HG03521 (cell line): Measurements from ENCODE around the gene ZNF827.

Experiments used
- ATAC-seq: cut with Tn5 transposase; IDR thresholded peaks from one replicate; pipeline ENCODE4 v1.9.1; 2021; ENCODE audit warnings: mild to moderate bottlenecking, moderate library complexity; ENCODE audit not compliant: unreplicated experiment

ZNF827 gene, protein sequence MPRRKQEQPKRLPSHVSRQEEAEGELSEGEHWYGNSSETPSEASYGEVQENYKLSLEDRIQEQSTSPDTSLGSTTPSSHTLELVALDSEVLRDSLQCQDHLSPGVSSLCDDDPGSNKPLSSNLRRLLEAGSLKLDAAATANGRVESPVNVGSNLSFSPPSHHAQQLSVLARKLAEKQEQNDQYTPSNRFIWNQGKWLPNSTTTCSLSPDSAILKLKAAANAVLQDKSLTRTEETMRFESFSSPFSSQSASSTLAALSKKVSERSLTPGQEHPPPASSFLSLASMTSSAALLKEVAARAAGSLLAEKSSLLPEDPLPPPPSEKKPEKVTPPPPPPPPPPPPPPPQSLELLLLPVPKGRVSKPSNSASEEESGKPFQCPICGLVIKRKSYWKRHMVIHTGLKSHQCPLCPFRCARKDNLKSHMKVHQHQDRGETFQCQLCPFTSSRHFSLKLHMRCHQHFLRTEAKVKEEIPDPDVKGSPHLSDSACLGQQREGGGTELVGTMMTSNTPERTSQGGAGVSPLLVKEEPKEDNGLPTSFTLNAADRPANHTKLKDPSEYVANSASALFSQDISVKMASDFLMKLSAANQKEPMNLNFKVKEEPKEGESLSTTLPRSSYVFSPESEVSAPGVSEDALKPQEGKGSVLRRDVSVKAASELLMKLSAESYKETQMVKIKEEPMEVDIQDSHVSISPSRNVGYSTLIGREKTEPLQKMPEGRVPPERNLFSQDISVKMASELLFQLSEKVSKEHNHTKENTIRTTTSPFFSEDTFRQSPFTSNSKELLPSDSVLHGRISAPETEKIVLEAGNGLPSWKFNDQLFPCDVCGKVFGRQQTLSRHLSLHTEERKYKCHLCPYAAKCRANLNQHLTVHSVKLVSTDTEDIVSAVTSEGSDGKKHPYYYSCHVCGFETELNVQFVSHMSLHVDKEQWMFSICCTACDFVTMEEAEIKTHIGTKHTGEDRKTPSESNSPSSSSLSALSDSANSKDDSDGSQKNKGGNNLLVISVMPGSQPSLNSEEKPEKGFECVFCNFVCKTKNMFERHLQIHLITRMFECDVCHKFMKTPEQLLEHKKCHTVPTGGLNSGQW

DNA sequence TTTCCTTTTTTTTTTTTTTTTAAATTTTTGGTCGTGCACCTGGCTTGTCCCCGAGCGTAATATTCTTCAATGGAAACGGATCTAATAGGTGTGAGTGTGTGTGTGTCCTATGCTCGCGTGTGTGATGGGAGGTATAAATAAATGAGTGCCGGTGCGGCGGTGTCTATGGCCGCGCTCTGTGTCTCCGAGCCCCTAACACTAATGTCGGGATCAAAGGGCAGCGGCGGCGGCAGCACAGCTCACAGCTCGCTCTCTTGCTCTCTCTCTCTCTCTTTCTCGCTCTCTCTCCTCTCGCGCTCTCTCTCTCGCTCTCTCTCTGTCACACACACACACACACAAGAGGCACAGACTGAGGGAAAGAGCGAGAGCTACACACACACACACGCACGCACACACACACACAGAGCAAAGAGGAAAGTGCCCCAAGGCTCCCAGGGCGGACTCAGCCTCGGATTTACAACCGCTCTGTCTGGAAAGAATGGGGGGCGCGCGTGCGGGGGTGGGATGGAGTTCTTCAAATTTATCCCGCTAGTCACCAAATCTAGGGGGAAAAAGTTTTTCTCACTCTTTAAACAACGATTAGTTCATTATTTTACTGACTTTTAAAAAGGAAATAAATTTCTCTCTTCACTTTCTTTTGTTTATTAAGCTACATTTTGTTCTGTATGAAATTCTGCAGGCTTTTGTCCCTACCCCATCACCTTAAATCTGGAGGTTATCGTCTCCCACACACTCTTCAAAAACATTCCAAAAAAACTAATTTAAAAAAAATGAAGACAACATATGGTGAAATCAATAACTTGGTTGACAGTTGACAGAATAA is at the start of gene ZNF827:
Gene ZNF827 (minus strand): TSS at position 206 of the 823 bp plus-strand sequence. CDS start 416 bp downstream, outside the sequence.
- ATAC-seq, result peak; percentile 31

DNA sequence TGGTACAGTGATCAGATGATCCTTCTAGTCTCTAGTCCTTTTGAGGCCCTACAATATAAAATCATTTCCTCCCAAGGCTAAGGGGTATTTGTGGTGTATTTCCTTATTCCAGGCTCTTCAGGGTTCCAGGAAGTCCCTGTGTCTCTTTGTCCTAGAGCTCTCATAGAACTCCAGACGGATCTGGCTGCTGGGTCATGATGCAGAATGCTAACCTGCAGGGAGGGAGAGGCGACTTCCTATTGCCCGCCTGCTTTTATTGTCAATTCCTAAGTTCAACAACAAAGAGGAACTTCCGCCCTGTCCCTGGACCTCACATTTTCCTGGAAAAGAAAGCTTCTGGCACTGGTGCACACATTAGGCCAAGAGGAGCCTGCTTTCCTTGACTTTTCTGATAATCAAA is 45.9 kb upstream of the ZNF827 start:
- no peak for ATAC-seq

DNA sequence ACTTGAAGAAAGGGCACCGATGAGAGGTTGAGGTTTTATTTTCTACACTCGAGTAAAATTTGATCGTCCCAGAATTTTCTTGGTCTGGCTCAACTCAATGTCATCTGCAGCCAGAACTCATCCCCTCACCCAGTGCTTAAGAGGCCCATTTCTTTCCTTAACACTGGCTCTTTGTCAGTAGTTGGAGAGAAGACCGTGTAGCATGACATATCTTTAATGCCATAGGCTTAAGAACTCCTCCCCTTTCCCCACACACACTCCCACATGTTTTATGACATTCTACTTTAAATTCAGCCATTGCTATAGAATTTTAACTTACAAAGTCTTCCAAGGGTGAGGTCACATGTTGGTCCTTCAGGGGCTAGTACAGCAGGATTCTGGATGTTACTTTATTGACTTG is 44.2 kb upstream of the ZNF827 start:
- ATAC-seq, result no peak

DNA sequence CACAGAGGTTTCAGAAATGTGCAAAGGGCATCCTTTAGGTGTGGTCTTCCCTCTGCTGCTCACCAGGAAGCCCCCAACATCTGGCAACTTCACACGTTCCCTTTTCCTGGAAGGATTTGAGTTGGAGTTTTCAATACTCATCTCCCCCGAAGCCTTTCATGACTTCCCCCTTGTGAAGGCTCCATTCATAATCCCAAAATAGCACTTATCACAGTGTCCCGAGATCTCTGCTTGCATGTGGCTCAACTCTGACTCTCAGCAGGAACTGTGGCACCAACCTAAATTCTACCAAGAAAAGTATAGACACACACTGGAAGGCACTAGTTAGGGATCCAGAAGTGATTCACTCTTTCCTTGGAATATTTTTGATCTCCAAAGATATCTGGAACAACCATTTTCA is 40.5 kb upstream of the ZNF827 start:
- no peak for ATAC-seq

DNA sequence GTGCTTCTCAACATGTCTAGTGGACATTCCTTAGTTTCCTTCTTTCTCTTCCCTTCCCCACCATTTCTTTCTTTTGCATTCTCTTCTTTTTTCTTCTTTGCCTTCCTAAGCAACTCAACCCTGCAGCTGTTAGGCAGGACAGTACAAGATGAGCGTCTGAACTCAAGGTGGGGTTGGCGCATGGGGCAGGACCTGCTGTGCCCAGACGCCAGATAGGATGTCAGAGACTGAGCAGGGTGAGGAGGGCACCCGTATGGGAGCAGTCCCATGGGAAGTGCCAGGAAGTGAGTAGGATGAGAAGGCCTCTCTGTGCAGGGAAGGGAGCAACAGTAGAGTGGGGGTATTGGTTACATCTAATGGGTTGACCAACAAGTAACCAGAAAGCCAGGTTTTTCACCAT is 38.1 kb upstream of the ZNF827 start:
- ATAC-seq, result no peak

DNA sequence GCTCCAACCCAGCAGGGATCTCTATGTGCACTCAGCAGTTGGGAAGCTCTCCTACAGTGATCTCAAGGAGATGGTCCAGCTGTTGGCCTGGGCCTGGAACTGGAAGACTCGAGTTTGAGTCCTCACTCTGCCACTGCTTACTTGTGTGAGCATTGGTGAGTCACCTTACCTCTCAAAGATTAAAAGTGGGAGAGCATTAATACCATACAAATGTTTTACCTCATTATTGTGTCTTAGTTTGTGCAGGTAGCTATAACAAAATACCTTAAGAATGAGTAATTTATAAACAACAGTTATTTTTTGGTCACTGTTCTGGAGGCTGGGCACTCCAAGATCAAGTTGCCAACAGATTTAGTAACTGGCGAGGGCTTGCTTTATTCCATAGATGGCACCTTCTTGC is 21.4 kb upstream of the ZNF827 start:
- ATAC-seq, result no peak

DNA sequence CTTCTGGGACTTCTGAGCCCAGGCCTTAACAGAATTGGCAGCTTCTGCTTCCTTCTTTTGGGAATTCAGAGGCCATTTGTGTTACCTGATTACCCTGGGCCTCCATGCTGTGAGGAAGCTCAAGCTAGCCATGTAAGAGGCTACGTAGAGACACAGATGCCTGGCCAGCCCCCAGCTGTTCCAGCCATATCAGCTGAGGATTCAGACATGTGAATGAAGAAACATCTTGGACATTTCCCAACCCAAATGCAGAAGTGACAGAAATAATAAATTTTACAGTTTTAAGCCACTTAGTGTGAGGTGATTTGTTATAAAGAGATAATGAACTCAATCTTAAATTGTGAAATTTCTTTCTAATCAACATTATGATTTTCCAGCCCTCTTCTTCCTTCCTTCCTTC is 18.7 kb upstream of the ZNF827 start:
- no peak for ATAC-seq

DNA sequence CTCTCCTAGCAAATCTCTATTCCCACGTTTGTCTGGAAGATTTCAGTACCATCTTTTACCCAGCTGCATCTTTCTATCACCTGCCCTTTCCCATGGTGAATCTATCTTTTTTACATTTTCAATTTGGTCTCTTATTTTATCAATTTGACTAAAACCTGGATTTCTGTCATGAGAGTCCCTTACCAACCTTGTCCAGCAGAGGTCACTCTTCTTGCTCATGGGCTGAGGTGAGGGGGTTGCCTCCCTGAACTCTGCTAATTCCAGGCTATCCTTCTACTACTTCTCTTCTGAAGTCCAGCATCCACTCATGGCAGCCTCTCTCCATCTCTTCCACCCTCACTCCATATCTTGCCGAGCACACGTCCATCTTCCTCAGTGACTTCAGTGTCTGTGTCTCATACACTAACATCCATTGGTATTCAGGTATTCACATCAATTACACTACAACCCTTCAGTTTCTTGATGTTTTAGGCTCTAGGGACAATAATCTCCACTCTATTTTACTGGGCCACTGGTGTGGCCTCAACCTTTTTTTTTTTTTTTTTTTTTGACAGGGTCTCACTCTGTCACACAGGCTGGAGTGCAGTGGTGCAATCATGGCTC is 17.8 kb upstream of the ZNF827 start:
- peak; percentile 60 for ATAC-seq

DNA sequence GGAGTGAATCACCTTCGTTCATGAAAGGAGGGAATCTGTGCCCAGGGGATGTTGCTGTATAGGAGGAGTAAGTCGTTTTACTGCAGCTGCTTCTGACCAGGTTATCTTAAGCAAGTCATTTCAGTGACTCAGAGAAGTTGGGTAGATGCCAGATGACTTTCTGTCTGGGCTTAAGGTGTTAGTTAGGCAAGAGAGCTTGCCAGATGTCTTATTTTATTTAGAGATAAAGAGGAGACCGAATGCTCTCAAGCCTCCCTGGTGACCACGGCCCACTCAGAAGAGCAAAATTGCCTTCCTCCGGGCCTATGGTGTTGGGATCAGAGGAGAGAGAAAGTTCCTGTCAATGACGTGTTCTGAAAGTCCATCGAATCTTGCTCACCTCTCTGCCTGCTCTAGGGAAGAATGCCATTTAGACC is 16.3 kb upstream of the ZNF827 start:
- ATAC-seq, result no peak

DNA sequence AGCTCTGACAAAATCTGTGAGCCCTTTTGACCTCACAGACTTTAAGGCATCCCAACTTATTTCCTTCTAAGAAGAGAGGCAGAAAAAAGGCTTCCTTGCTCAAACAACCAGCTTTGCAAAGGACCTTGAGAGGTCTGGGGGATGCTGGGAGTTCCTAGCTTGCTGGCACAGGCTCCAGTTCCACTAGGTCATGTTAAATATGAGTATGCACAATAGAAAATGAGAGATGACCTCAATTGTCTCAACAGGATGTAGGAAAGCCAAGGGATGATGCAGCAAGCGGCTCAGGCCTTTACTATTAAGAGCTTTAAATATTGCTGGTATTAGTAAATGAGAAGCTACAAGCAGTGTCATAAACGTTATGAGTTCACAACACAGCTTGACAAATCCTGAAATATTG is 13.3 kb upstream of the ZNF827 start:
- ATAC-seq, result no peak

DNA sequence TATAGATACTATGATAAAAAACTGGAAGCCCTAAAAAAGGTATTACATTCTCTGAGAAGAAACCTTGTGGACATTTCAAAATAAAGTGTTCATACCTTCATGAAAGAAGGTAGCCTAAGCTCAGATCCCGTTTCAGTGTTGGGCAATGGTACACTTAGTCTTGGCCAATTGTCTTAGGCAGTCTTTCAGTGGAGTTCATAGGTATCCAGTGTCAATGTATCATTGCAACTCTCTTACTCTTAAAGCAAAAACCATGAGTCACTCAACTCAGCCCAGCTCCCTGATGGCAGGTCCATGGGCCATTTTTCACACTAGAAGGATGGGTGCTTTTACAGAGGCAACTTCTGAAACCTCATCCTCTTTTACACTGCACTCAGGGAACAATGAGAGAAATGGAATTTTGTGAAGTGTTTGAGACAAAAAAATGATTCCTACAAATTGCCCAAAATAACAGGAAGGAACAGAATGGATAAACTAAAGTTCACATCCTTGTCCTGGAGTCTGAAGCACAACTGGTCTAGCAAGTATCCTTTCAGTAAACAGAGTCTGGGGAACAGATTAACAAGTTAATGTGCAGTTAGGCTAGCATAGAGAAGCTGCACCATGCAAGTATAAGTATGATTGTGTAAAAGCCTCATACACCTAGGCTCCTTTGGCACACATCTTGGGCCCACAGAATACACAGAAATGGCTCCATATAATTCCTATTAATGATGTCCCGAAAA is 7.0 kb upstream of the ZNF827 start:
- no peak for ATAC-seq

DNA sequence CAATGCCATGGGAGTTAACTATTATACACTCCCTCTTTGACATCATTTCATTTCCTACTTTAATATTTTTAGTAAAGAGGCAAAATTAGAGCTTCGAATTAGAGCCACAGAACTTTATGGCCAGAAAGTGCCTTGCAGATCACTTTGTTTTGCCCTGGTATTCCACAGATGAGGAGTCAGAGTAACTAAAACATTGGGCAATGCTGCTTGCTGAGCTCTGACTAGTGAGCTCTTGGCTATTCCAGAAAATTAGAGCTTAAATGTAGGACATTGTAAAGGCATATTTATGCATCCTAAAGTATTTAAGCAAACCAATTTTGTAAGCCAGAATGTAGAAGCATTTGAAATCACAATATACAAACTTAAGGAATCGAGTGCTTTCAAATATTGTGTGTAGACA is 6.3 kb upstream of the ZNF827 start:
- ATAC-seq, result no peak

DNA sequence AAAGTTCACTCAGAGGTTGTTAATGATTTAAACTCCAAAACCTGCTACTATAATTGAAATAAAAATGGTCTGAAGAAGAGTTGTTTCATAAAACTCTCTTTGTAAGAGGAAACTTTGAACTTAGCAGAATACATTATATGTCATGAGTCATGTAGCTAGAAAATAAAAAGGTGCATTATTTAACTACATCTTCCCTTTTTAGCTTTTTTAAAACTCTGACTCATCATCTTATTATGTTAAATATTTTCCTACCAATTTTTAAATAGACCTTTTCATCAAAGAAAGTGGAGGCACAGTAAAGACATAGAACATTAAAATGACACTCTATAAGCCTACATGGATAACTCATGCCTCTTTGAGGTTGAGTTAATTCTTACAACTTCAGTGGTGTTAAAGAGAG is 1.2 kb upstream of the ZNF827 start:
- ATAC-seq, result no peak

DNA sequence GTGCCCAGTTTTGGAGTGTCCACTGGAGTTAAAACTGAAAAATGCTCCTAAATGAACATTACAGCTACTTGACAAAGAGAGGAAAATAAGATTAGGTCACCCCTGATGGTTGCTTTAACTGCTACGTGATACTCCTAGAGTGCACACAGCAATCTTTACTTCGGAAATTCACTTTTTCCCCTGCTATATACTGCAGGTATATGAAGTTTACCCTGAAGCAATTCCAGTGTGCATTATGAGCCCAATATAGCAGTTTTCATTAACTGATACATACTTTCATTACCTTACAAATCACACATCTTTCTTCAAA is 773 bp upstream of the ZNF827 start:
- no peak for ATAC-seq

DNA sequence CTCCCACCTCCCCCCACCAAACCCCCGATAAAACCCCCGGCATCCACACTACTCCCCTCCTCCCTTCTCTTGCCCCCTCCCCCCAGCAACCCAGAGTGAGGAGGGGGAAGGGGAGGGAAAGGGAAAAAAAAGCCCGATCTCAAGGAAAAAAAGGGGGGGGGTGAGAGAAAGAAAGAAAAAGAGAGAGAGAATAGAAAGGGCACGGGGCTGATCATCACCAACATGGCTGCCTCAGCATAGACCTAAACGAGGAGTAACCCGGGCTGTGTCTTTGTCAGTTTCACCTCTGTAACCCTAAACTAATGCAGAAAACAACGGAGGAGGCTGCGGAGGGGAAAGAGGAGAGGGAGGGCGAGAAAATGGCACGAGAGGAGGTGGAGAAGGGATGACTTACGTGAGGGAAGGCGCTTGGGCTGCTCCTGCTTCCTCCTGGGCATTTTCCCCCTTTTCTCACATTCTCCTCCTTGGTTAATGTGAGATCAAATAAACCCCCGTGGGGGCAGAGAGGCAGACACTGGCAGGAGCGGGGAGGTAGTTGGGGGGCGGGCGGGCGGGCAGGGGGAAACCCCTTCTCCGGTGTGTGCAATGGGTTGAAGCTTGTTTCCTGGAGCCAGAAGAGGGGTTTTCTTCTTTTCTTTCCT is 532 bp downstream of the ZNF827 start:
- no peak for ATAC-seq

DNA sequence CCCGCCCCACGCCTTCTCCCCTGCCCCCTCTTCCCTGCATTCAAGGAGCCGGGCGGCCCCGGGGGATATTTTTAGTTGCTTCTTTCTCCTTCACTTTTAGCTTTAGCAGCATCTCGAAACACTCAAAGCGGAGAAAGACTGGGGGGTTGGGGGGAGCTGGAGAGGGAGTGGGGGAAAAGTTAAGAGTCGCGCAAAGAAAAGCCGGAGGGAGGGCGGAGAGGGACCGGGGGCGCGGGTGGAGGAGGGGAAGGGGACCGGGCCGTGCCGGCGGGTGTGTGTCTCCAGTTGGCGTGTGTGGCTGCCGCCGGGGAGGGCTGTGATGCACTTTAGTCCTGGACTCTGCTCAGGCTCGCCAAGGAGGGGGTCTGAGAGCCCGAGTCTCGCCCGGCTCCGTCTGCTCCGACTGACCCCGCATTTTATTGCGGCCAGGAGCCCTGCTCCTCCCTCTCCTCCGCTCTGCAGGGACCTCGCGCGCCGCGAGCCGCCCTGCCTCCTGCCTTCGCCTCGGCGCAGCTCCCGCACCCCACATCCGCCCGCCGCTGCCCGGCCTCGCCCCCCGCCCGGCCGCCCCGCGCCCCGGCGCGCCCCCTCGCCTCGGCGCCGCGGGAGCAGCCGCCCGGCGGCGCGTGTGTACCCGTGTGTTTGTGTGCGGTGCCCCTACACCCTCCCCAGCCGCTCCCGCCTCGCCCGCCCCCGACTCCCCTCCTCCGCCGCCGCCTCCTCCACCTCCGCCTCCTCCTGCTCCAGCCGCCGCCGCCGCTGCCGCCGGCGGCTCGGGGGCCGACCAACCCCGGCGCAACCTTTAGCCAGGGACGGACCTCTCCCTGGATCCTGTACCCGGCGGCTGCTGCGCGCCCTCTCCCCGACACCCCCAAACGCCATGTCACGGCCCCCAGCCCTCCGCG is 1.4 kb downstream of the ZNF827 start:
- ATAC-seq, result peak; percentile 18

DNA sequence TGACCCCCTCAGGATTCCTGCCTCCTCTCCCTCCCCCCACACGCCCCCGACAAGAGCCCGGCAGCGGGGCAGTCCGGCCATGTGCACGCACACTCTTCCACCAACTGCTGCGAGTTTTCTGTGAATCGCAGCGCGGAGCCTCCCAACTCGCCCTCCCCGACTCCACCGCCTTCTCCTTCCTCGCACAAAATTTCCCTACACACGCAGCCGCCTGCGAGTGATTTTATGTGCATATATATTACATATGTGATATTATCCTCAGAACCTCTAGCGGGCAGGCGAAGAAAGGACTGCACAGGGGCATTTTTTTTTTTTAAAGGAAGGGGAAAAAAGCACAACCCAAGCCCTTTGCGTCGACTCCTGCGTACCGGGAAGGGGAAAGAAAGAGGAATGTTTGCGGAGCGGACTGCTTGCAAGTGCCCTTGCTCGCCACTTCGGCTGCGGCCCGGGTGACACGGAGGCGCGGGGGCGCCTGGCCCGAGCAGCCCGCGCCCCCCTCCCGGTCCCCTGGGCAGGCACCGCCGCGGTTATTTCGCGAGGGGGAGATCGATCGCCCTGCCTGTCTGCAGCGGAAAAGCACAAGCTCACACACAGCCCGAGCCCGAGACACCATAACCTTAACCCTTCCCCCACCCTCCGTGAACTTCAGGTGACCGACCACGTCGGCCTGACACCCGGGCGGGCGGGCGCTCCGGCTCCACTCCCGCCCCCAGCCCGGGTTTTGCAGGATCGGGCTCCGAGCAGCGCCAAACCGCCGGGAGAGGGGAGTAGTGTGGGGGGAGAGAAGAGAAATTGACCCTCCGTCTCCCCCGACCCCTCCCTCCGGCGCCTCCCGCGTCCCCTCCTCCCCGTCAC is 2.3 kb downstream of the ZNF827 start:
- ATAC-seq, result peak; percentile 52
